Measurements from ENCODE around the gene CLTA. TPM values are rescaled to one million over a fixed set of nuclear protein-coding genes. Genes with fewer than 3 reads are reported as not detected.

Gene CLTA
- total and polyA plus RNA-seq, 2 donors (not counting 3 experiments of a cell fraction or from before 2014, with no cell fraction given) = 229 to 317 TPM

- FAIRE-seq (no peak), DNase-seq (ENCODE audit: low read depth, low spot score) (no peak)
- Histone ChIP-seq H3K9me3 (replicated peaks; ENCODE audit: control insufficient read depth, insufficient read depth, low read length) (no peaks in the 10 kb centered on the region), H3K79me2 (ENCODE audit: control insufficient read depth, insufficient read depth, low read length) (no peaks in the 10 kb centered on the region), H3K9me1 (replicated peaks; ENCODE audit: control insufficient read depth, extremely low read depth, insufficient read depth, low read length) (no peaks in the 10 kb centered on the region), H3K36me3 (ENCODE audit: control insufficient read depth in 2 of 2, extremely low read depth in 1 of 2, insufficient read depth in 2 of 2, low read length in 2 of 2) (no peaks in the 10 kb centered on the region), H2AFZ (ENCODE audit: low read depth, low read length) (no peak overlapping the region), H3K4me2 (ENCODE audit: insufficient read depth, low read length) (no peak overlapping the region), H4K20me1 (replicated peaks; ENCODE audit: control insufficient read depth, extremely low read depth, insufficient read depth, low read length) (no peaks in the 10 kb centered on the region), H3K27me3 (ENCODE audit: control insufficient read depth in 2 of 2, insufficient read depth in 2 of 2, low read length in 2 of 2) (no peaks in the 10 kb centered on the region), H3K27ac (ENCODE audit: insufficient read depth, low read depth, low read length) (no peak overlapping the region), H3K4me1 (ENCODE audit: control insufficient read depth, extremely low read depth, insufficient read depth, low read length) (peaks cover 20% of the 10 kb centered on the region), H3K9ac (replicated peaks; ENCODE audit: extremely low read depth, insufficient read depth, low read length) (no peak overlapping the region), H3K4me3 (replicated peaks in 1 of 3; ENCODE audit: insufficient read depth in 1 of 3, low read depth in 1 of 3, low read length in 3 of 3) (no peak overlapping the region)
- TF ChIP-seq CTCF (IDR thresholded peaks at IDR 0.05; ENCODE audit: extremely low read depth in 1 of 2, insufficient read depth in 1 of 2, low read depth in 1 of 2, low read length in 2 of 2) (no peak), POLR2A (IDR thresholded peaks at IDR 0.05; ENCODE audit: low read depth, low read length) (no peak), EZH2 (IDR thresholded peaks at IDR 0.05; ENCODE audit: borderline replicate concordance, low read depth, low read length, severe bottlenecking) (no peak), GATA2 (IDR thresholded peaks at IDR 0.05; ENCODE audit: insufficient read depth, insufficient read length, low read depth, low read length) (no peak)
- dilution Hi-C loops (cut with MboI; ENCODE audit: extremely low pct_ligation_motif_present, low sequenced_read_pairs) = no loop called here
- ChIA-PET POLR2A (no interaction called here), CTCF (no interaction called here)
- no TSS peak for BruUV-seq (replicated peaks)
- intact Hi-C loops (cut with micrococcal nuclease) = no loop called here
Observed at GRCh38 chr9:36145970-36146369, 44.8 kb upstream of the CLTA start.

GRCh38 chr9:36146651-36147050 is 44.1 kb upstream of the CLTA start:
- ChIA-PET CTCF (interaction anchor here (0.9 to 3.5 kb wide), 3 partner anchors 10 to 44 kb away, joined by 4 to 54 read pairs (median 5); partner anchors contain the start of gene GLIPR2), POLR2A (no interaction called here)
- Histone ChIP-seq H3K36me3 (ENCODE audit: control insufficient read depth in 2 of 2, extremely low read depth in 1 of 2, insufficient read depth in 2 of 2, low read length in 2 of 2) (no peaks in the 10 kb centered on the region), H4K20me1 (replicated peaks; ENCODE audit: control insufficient read depth, extremely low read depth, insufficient read depth, low read length) (no peaks in the 10 kb centered on the region), H3K27ac (ENCODE audit: insufficient read depth, low read depth, low read length) (no peak overlapping the region), H3K9me3 (replicated peaks; ENCODE audit: control insufficient read depth, insufficient read depth, low read length) (no peaks in the 10 kb centered on the region), H3K4me3 (replicated peaks in 1 of 3; ENCODE audit: insufficient read depth in 1 of 3, low read depth in 1 of 3, low read length in 3 of 3) (no peak overlapping the region), H3K4me1 (ENCODE audit: control insufficient read depth, extremely low read depth, insufficient read depth, low read length) (peaks cover 27% of the 10 kb centered on the region), H3K79me2 (ENCODE audit: control insufficient read depth, insufficient read depth, low read length) (no peaks in the 10 kb centered on the region), H3K27me3 (ENCODE audit: control insufficient read depth in 2 of 2, insufficient read depth in 2 of 2, low read length in 2 of 2) (no peaks in the 10 kb centered on the region), H3K9me1 (replicated peaks; ENCODE audit: control insufficient read depth, extremely low read depth, insufficient read depth, low read length) (no peaks in the 10 kb centered on the region), H3K4me2 (ENCODE audit: insufficient read depth, low read length) (no peak overlapping the region), H3K9ac (replicated peaks; ENCODE audit: extremely low read depth, insufficient read depth, low read length) (no peak overlapping the region), H2AFZ (ENCODE audit: low read depth, low read length) (no peak overlapping the region)
- dilution Hi-C loops (cut with MboI; ENCODE audit: extremely low pct_ligation_motif_present, low sequenced_read_pairs) (no loop called here), intact Hi-C loops (cut with micrococcal nuclease) (no loop called here)
- no peak for FAIRE-seq
- no peak for TF ChIP-seq MYC (IDR thresholded peaks at IDR 0.05; ENCODE audit: low read depth, low read length)
- no peak for TF ChIP-seq POLR2AphosphoS5 (IDR thresholded peaks at IDR 0.05; ENCODE audit: insufficient read depth, low read depth, low read length)
- TF ChIP-seq CTCF (IDR thresholded peaks at IDR 0.05; ENCODE audit: extremely low read depth in 1 of 2, insufficient read depth in 1 of 2, low read depth in 1 of 2, low read length in 2 of 2) = no peak
- TF ChIP-seq JUN (IDR thresholded peaks at IDR 0.05; ENCODE audit: borderline replicate concordance, insufficient read depth, insufficient read length, low read depth) = no peak
- TF ChIP-seq GATA2 (IDR thresholded peaks at IDR 0.05; ENCODE audit: insufficient read depth, insufficient read length, low read depth, low read length) = no peak
- TF ChIP-seq EZH2 (IDR thresholded peaks at IDR 0.05; ENCODE audit: borderline replicate concordance, low read depth, low read length, severe bottlenecking) = no peak
- no peak for TF ChIP-seq POLR2A (IDR thresholded peaks at IDR 0.05; ENCODE audit: low read depth, low read length)
- TF ChIP-seq MAX (IDR thresholded peaks at IDR 0.05; ENCODE audit: insufficient read depth, insufficient read length) = no peak
- no peak for DNase-seq (ENCODE audit: low read depth, low spot score)
- BruUV-seq (replicated peaks) = no TSS peak

Measured in endothelial cell of umbilical vein (primary cell).